ENCODE measurements around the gene CORO2A.

DNA sequence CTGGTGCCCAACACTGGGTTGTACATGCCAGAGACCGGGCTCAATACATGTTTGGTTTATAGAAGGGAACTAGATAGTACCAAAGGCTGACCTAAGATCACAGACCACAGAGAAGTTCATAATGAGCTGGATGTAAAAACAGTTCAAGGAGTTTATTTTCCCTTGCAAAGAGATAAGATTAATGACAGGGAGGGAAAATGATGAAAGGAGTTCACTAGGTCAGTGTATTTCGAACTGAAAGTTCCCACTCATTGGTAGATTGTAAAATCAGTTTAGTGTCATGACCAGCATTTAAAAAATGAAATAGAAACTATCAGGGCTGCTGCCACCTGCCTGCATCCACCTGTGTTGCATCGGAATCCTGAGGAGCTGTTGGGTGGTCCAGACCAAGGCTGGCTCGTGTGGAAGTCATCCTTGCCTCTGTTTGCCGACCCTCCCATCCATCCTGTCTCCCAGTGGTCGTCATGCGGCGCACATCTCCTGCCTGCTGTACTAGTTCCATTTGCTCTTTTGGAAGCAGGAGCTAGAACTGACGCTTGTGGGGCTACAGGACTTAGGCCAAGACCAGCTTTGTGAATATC lies 41.9 kb upstream of the CORO2A start:
- TF ChIP-seq CTCF (IDR thresholded peaks at IDR 0.05), result no peak
- TF ChIP-seq POLR2A (IDR thresholded peaks at IDR 0.05), result no peak
